Amniotic epithelial cell (primary cell): Measurements from ENCODE around the gene MAP1LC3B.
A peak's percentile ranks its signal among the peaks of the same experiment; 100 is the strongest.

Source experiments
- DNase-seq: peaks from one replicate; pipeline ENCODE4 v3.0.0-alpha.2; 2010; ENCODE audit warnings: low read depth

MAP1LC3B gene

DNA sequence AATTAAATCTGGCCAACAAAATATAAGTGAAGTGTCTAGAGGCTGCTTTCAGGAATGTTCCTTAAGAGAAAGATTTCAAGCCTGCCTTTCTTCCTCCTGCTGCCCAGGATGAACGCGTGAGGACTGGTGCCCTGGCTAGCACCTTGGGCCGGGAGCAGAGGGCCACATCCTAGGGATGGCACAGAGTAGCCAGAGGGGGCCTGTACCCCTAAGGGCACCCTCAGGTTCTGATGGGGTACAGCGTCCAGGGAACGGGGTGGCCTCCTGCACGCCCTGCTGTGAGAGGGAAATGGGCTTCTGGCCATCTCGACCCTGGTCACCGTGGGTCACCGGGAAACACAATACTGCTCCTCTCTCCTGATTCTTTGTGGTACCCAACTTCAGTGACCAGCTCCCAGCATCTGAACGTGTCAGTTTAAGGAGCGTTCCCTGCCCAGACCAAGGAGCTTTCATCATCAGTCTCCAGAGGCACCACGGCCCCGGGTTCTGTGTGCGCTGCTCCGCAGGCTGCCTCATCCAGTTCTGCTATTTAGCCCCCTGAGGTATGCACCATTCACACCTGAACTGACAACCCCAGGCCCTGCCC is 40.3 kb downstream of the MAP1LC3B start:
- no peak for DNase-seq

DNA sequence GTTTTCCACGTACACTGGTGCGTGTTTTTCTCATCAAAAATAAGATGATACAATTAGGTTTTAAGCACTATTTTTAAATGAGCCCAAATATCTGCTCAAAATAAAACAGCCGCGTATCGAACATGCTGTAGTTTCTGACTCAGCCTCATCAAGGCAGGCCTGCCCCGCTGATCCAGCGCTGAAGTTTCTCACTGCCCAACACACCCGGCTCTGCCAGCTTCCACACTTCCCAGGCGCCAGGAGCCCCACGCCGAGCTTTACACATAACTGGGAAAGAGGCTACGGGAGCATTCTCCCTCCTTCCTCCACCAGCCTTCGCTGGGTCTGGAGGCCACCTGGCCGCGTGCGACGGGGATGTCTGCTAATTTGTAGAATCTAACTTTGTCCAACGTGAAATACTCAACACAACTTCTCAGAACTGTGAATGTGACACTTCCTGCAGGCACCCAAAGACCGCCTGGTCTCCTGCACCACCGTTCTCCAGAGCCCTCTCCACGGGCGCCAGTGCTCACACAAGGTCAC is 42.1 kb downstream of the MAP1LC3B start:
- DNase-seq = no peak

DNA sequence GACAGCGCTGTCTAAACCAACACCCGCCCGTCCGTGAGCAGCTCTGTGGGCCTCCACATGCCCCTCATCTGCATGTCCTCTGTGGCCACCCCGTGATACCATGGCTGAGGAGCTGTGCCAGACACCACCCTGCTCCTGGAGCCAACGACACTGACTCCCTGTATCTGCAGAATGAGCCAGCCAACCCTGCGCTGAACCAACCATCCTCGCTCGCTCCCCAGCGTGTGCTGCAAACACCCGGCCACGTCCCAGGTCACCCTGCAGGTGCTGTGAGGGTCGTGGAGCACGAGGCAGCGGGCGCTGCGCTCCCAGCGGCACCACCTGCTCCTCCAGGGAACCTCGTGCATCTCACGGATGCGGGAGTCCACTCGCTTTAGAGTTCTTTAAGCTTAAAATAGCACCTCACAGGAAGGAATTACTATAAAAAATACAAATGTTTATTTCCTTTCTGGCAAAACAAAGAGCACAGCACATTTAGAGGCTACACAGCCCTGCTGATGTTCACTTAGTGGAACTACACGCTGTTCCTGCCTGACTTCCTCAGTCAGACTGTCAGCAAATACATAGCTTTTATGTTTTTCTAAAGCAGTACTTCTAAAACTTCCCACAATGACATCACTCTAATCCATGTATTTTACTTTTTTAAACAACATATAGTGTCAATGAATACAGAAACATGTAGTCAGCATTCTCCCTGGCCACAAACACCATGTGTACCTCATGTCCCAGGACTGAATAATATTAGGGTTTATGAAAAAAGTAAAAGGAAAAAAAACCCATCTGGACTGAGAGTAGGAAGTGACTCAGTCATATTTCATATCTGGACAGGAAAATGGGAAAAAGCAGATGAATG is 43.5 kb downstream of the MAP1LC3B start:
- peak; percentile 74 for DNase-seq

DNA sequence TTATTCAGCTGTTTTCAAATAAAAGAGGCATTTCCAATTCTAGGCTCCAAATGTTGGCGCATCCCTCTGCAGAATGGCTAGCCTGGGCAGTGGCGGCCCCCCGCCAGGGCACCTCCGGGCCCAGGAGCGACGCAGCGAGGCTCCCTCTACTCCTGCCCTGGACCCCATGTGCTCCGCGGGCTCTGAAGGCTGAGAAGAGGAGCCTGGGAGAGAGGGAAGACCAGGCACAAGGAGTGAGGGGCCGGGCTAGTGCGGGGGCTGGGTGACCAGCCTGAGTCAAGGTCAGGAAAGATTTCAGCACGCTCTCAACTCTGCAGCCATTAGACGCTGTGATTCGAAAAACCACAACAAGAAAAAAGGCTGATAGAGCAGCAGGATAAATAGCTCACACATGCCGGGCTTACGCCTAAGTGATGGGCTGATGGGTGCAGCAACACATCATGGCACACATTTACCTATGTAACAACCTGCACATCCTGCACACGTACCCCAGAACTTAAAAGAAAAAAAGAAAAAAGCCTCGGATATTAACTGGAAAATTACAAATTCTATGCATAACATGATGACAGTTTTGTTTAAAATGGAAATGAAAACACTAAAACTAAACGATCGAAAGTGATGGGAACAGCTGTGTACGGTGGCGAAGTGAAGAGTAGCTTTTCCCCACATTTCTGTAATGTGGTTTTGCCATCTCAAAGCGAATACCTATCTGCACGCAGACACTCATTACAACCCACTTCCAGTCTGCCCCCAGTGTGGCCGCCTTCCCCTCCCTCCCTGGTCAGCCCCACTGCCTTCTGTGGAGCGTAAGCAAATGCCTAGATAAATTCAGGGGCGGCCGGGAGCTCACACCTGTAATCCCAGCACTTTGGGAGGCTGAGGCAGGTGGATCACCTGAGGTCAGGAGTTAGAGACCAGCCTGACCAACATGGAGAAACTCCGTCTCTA is 44.4 kb downstream of the MAP1LC3B start:
- peak; percentile 85 for DNase-seq

DNA sequence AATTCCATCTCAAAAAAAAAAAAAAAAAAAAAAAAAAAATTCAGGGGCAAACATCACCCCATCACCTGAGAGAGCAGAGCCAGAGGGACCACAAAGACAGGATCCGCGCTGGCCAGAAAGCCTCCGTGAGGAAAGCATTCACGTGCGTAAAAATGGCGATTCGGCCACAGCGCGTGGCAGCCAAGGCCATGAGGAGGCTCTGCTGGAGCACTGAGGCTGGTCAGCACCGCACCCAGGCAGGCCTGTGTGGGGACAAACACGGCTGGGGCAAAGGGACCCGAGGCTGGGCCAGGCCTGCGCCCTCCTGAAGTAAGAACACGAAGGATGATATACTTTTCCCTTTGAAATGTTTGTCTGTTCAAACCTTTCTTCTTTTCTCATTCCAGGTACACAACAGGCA is 45.2 kb downstream of the MAP1LC3B start:
- no peak for DNase-seq

DNA sequence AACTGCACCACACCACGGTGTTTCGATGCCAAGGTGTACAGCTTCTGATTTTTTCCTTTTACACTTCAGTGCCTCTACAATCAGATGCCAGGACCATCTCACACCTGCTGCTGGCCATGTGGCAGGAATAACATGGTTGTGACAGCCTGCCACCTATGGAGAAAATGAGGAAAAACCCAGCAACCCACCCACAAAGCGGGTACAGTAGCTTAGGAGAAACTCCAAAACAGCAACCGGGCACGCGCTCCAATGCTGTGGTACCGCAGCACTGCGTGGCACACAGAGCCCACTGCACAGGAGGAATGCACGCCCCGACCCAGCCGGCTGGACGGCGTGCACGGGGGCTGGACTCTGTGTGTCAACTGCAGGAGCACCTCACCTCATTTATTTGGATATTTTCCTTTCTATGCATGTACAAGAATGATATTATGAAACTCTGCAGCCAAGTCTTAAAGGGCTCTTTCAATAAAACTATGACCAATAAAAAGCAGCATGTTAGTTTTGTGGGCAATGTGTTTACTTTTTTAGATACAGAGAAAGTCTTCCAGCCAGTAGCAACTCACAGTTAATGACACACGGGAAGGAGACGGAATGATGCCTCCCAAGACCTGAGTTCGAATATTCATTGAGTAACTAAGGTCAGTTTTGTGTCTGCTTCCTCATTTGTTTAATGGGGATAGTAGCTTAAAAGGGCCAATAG is 45.9 kb downstream of the MAP1LC3B start:
- no peak for DNase-seq

DNA sequence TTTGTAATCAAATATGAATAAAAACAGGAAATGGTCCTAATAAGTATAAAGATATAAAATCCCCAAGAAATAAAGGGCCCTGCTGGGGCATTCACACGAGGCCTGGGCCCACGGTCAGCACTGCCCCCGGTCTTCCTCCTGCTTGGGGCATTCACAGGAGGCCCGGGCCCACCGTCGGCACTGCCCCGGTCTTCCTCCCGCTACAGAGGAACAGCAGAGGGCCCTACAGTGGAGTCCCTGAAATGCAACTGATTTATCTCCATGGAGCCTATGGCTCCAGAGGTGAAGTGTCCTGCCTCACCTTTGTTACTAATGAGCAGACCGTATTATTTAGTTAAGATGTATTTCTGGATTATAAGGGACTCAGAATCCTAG is 46.5 kb downstream of the MAP1LC3B start:
- no peak for DNase-seq

DNA sequence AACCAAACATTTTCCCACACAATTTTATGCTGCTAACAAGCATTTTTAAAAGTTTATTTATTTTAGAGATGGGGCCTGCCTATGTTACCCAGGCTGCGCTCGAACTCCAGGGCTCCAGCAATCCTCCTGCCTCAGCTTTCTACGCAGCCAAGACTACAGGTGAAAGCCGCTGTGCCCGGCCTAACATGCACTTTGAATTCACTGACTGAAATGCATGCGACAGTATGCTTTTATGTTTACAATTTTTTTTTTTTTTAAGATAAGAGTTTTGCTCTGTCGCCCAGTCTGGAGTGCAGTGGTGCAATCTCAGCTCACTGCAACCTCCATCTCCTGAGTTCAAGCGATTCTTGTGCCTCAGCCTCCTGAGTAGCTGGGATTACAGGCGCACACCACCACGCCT is 47.8 kb downstream of the MAP1LC3B start:
- no peak for DNase-seq

DNA sequence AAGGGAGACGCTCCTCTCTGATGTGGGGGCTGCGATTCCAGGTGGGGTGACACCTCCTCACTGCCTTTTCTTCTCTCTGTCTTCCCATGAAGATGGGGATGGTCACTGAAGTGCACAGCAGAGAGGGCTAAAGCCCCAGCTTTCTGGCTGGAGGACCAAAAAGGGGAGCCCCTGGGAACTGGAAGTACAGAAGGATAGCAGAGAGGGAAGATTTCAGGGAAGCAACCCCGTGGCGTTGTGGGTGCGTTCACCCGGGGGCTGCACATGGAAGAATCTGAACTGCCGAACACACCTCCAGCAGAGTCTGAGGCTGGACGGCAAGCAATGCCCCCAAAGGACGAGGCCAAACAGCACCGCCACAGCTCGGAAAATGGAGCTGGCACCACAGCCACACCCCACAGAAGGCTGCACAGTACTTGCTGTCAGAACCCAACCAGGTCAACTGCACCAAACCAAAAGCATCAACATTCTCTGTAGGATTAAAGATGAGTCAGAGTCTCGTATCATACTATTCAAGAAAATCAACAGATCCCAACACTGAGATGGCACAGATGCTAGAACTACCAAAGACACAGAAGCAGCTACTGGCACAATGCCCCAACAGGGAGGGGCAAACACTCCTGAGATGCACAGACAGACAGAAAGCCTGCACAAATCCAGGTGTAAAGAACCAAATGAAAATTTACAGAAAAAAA is 49.9 kb downstream of the MAP1LC3B start:
- peak; percentile 39 for DNase-seq

DNA sequence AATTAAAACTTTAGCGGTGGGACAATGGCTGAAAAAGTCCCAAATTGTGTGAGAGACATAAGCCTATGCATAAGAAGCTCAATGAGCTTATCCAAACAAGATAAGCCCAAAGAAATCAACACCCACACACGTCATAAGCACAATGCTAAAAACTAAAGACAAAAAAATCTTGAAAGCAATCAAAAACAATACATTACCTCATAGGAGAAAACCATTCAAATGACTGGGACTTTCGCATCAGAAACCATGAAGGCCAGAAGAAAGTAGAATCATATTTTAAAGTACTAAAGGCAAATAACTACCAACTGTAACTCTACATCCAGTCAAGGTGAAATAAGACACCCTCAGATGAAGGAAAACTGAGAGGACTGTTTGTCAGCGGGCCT is 50.4 kb downstream of the MAP1LC3B start:
- no peak for DNase-seq

DNA sequence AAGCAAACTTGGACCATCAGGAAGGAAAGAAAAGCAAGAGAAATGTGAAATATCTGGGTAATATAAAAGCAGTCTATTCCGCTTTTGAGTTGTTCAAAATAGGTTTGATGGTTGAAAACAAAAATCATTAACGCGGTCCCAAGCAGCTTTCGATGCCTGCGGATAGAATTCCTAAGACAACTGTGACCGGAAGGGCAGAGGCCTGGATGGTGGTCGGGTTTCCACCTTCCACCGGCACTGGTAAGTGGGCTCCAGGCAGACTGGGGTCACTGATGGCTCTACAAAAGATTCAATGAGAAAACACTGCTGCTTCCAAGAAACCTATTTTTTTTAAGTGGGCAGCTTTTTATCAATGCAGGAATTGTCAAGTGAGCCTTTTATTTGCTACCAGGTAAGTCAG is 50.9 kb downstream of the MAP1LC3B start:
- DNase-seq = no peak

DNA sequence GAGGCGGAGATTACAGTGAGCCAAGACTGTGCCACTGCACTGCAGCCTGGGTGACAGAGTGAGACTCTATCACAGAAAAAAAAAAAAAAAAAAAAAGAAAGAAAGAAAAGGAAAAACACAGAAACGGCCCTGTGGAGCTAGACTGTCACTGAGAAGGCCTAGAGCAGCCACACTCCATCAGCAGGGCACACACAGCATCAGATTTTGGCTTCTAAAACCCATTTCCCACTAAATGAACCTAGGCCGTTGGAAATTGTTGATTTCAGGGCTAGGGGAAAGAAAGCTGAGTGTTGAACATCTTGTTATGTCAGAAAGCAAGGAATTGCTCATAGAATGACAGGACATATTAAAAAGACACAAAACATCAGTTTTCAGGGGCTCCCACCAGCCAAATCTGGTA is 51.8 kb downstream of the MAP1LC3B start:
- no peak for DNase-seq

DNA sequence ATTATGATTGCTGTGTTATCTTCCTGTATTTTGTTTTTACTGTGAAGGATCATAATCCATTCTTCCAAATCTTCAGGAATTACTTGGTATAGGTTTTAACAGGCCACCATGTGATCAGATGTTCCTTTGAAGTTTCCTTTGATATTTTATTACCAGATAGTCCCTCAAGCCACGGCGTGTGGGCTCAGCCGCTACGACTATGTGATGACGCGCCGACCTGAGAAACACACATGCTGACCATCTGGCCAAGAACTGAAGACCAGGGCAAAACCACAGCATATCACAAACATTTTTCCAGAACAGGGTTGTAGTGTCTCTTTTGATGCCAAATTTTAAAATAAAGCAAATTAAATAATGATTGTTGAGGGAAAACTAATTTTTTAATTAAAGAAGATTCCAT is 53.4 kb downstream of the MAP1LC3B start:
- DNase-seq = no peak

DNA sequence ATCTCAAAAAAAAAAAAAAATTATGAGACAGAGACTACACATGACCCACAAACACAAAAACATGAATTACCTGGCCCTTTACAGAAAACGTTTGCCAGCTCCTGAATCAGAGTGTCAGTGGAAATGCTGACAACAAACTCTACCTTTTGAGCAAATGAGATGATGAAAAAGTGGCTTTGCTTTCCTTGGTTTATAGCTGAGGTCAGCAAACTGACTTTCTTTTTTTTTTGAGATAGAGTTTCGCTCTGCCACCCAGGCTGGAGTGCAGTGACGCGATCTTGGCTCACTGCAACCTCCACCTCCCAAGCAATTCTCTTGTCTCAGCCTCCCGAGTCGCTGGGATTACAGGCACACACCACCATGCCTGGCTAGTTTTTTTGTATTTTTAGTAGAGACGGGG is 54.3 kb downstream of the MAP1LC3B start:
- no peak for DNase-seq

DNA sequence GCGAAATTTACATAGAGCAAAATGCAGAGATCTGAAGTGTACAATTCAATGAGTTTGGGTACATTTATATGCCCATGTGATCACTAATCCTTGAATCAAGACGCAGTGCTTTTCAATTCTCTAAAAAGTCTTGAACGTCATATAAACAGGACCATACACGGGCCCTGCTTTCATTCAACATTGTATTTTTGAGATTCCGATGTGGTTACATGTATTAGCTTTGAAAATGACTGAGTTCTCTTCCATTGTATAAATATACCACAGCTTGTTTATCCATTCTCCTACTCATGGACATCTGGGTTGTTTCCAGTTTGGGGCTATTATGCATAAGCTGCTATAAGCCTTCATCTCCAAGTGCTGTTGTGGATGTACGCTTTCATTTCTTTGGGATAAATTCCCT is 55.2 kb downstream of the MAP1LC3B start:
- DNase-seq = no peak

DNA sequence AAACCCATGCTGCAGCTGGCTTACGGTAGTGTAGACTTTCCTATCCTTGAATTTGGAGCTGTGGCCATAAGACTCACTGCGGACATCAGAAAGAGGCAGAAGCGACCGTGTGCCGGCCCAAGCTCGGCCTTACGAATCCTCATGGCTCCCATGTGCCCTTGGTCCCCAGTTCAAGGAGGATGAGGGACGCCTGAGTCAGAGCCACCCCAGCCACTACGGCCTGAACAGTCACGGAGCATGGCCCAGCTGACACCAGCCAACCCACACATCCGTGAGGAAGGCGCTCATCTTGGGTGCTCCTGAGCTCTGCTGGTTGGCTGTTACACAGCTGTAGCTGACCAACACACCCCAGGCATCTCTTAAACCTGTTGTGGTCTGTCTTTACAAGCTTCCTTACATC is 56.7 kb downstream of the MAP1LC3B start:
- DNase-seq = no peak

DNA sequence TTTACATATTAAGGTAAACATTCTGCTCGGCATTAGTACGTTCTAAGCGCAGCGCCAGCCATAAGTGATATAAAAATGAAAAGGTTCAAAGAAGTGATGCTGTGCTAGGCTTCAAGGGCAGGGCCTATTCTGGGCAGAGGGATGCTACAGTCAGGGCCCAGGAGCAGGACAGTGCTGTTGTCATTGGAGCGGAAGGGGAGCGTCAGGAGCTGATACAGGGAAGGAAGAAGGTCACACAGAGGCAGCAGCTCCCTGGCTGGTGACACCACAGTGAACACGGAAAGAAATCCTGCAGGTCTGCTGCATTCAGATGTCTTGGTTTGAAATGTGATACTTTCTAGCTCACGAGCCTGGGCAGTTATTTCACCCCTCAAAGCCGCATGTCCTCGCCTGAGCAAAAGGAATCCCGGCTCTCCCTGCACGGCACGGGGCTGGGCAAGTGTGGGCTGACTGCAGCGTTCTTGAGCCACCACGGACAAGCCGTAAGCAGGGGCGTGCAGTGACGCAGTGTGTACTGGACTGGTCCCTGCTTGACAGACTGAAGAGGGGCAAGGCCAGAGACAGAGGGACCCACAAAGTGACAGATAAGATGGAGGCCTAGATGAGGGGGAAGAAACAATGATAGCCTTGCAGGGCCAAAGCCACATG is 59.6 kb downstream of the MAP1LC3B start:
- DNase-seq = no peak

DNA sequence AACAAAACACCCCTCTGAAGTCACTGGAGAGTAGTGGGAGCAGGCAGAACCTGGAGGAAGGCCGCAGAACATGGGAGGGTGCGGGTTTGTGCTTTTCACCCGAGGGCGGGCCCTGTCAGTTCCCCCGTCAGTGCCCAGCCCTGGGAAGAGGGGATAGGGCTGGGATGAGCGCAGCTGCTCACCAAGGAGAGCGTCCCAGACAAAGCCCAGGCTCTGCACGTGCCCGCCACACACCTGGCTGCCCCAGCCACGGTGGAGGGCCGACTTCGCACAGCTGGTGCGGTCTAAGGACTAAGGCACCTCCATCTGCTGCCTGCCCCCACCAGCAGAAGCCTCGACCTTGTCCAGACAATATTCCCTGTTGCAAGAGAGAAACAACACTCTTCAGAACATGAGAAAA is 61.2 kb downstream of the MAP1LC3B start:
- no peak for DNase-seq
